ENCODE results near the gene SEL1L3.
"Not testable (repeated sequence)": the region's sequence is repeated elsewhere in the genome, so short reads cannot be mapped to it uniquely, and the experiment has no call there.

Gene SEL1L3

GRCh38 chr4:25879091-25879584 is 16.4 kb upstream of the SEL1L3 start:
- no peak for DNase-seq

GRCh38 chr4:25878676-25879075 is 15.9 kb upstream of the SEL1L3 start:
- no peak for DNase-seq

- no peak for DNase-seq
Observed at GRCh38 chr4:25875281-25875745, 12.5 kb upstream of the SEL1L3 start.

- DNase-seq, result no peak
Observed at GRCh38 chr4:25874655-25875054, 11.9 kb upstream of the SEL1L3 start.

GRCh38 chr4:25873632-25874129 is 10.9 kb upstream of the SEL1L3 start:
- DNase-seq, result no peak

GRCh38 chr4:25872851-25873631 is 10.3 kb upstream of the SEL1L3 start:
- DNase-seq, result no peak

- no peak for DNase-seq
Observed at GRCh38 chr4:25870081-25870480, 7.3 kb upstream of the SEL1L3 start.

- no peak for DNase-seq
Observed at GRCh38 chr4:25867781-25868294, 5.0 kb upstream of the SEL1L3 start.

GRCh38 chr4:25866401-25866800 is 3.6 kb upstream of the SEL1L3 start:
- DNase-seq, result not testable (repeated sequence)

GRCh38 chr4:25865586-25865985 is 2.8 kb upstream of the SEL1L3 start:
- DNase-seq, result no peak

- DNase-seq, result no peak
Observed at GRCh38 chr4:25863831-25864418, 1.1 kb upstream of the SEL1L3 start.

- DNase-seq, result no peak
Observed at GRCh38 chr4:25863347-25863784, 578 bp upstream of the SEL1L3 start.

GRCh38 chr4:25861951-25862410 is 807 bp downstream of the SEL1L3 start:
- DNase-seq, result no peak

- no peak for DNase-seq
Observed at GRCh38 chr4:25861280-25861950, 1.4 kb downstream of the SEL1L3 start.

GRCh38 chr4:25860586-25861279 is 2.1 kb downstream of the SEL1L3 start:
- DNase-seq, result no peak

- no peak for DNase-seq
Observed at GRCh38 chr4:25859429-25860148, 3.2 kb downstream of the SEL1L3 start.

- DNase-seq, result no peak
Observed at GRCh38 chr4:25857851-25858400, 4.9 kb downstream of the SEL1L3 start.

- no peak for DNase-seq
Observed at GRCh38 chr4:25857403-25857802, 5.4 kb downstream of the SEL1L3 start.

- no peak for DNase-seq
Observed at GRCh38 chr4:25856756-25857155, 6.0 kb downstream of the SEL1L3 start.

GRCh38 chr4:25852103-25852502 is 10.7 kb downstream of the SEL1L3 start:
- no peak for DNase-seq

GRCh38 chr4:25847329-25847728 is 15.5 kb downstream of the SEL1L3 start:
- DNase-seq, result no peak
